HG03045 (cell line): ENCODE data around the gene ANXA8.
"Not testable (repeated sequence)": the region's sequence is repeated elsewhere in the genome, so short reads cannot be mapped to it uniquely, and the experiment has no call there.

ENCODE experiments used
- ATAC-seq: cut with Tn5 transposase; IDR thresholded peaks from one replicate; pipeline ENCODE4 v1.9.1; 2021; ENCODE audit warnings: mild to moderate bottlenecking, moderate library complexity; ENCODE audit not compliant: unreplicated experiment

Gene ANXA8

DNA sequence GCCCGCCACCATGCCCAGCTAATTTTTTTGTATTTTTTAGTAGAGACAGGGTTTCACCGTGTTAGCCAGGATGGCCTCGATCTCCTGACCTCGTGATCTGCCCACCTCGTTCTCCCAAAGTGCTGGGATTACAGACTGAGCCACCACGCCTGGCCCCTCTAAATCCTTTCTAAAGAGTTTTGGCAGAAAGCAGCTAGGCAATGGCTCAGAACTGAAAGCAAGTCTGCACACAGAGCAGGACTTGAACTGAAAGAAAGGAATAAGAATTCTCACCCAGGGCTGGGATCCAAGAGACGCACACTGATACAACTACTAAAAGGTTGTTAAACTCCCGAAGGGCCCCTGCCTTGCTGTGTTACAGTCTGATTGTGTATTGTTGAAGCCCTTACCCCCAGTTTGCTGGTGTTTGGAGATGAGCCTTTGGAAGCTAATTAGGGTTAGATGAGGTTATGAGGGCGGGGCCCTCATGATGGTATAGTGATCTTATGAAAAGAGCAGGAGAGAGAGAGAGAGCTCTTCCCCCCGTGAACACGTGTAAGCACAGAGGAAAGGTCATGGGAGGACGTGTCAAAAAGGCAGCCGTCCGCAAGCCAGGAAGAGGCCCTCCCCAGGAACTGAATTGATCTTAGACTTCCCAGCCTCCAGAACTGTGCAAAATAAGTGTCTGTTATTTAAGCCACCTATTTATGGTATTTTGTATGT lies 18.5 kb downstream of the ANXA8 start:
- not testable (repeated sequence) for ATAC-seq

DNA sequence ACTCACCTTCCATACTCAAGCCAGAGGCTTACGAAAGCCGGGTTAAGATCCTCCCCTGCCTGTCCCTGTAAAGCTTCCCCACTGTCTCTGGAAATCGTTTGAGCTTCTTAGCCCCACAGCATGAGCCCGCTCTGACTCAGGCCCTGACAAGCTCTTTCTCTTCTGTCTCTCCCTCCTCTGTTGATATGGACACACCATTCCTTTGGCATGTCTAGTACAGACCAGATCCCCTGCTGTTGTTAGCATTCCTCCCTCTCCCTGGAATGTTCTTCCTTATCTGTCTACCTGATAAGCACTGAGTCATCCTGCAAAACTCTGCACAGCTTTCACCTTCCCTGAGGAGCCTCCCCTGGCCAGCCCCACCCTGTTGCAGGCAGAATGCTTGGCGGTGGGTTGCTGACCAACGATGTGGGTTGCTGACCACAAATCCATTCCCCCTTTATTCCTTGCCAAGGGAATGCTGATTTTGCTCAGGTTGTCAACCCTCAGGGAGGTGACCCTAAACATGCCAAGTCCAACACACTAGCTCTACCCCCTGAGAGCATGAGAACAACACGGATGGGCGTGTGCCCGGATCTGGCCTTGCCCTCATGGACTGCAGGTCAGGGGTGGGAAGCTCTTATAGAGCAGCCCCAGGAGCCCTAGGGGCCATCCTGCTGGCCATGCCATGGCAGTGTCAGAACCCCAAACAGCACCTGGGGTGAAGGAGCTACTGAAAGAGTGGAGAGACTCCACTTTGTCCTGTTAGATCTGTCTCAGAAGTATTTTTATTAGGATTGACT lies 21.1 kb downstream of the ANXA8 start:
- not testable (repeated sequence) for ATAC-seq

DNA sequence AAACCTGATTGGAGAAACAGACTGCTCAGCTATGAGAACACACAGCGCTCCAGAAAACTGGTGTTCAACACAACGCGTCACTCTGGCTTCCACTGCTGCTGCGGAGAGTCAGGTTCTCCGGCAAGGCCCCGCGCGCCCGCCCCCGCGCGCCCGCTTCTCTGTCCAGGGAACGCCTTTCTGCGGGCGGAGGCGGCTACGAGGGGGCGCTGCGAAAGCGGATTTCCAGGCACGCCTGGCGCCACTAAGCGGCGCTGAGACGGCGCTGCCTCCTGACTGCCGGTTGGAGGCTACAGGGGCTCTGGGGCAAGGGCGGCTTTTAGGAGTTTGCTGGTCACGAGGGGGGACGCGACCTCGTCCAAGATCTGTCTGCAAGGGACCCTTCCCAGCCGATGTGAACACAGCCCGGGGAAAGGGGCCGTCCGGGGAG lies 22.6 kb downstream of the ANXA8 start:
- not testable (repeated sequence) for ATAC-seq

DNA sequence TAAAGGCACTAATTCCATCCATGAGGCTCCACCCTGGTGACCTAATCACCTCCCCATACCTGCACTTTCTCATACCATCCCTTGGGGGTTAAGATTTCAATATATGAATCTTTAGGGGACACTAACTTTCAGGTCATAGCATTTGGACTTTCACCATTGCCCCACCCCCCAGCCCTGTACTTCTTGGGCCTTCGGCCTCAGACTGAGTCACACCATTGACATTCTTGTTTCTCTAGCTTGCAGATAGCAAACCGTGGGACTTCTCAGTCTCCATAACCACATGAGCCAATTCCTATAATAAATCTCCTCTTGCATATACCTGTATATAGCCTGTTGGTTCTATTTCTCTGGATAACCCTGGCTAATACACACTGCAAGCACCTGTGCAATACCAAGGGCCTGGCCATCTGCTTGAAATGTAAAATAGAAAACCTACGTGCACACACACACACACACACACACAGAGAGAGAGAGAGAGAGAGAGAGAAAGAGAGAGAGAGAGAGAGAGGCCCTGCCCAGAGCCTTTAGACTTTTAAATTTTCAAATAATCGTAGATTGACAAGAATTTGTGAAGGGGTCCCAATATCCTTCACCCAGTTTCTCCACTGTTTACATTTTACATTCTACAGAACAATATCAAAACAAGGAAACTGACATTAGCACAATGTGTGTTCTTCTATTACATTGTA lies 25.3 kb downstream of the ANXA8 start:
- ATAC-seq = no peak

DNA sequence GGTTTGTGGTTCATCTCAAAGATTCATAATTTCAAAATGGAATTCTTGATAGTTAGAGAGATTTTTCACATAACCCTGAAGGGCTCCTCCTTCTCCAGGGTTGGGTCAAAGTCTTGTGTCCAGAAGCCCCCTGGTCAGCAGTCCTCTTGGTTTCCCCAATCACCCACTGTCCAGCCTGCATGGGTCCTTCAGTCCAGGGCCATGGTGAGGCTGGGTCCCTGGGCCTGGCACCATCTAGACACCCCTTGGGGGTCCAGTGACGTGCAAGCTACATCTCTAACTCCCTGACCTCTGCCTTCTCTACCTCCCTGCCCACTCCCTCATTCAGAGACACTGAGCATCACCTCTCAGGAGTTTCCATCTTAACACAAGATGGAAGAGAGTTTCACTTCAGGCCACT lies 26.1 kb downstream of the ANXA8 start:
- no peak for ATAC-seq

DNA sequence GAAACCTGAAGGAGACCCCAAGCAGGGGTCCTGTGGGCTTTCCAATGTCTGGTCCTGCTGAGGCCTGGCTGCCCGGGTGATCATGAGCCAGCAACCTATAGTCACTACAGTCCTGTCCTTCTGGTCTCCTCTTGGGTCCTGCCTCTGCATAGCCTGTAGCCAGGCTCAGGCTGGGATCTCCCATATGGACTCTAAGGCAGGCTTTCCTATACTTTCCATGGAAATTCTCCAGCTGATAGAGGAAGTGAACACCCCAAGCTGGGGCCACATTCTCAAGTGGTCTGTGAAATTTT lies 26.4 kb downstream of the ANXA8 start:
- no peak for ATAC-seq

DNA sequence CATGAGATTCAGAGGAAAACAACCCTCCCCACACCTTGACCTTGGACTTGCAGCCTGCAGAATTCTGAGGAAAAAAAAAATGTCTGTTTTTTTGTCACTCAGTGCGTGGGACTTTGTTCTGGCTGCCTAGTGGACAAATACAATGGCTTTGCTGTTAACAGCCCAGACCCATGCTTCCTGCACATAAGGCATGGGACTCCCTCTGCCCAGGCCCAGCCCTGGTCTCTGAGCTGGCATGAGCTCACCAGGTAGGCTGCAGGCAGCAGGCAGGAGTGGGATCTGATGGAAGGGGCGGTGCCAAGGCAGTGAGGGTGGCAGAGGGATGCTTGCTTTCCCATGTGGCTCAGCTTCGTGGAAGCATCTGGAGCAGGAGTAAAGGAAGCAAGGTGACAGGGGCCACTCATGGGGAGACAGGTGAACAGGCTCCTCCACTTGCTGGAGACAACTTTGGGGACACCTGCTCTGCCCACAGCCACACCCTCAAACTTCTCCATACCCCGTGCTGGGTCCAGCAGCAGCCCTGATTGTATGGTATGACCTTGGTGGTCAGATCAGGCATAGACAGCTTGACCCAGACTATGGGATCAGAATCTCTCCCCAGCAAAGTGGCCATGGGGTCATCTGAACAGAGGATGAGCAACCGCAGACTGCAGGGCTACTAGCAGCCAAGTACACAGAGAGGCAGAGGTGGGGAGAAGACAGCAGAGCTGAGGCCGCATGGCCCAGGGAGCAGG lies 27.0 kb downstream of the ANXA8 start:
- ATAC-seq = no peak

DNA sequence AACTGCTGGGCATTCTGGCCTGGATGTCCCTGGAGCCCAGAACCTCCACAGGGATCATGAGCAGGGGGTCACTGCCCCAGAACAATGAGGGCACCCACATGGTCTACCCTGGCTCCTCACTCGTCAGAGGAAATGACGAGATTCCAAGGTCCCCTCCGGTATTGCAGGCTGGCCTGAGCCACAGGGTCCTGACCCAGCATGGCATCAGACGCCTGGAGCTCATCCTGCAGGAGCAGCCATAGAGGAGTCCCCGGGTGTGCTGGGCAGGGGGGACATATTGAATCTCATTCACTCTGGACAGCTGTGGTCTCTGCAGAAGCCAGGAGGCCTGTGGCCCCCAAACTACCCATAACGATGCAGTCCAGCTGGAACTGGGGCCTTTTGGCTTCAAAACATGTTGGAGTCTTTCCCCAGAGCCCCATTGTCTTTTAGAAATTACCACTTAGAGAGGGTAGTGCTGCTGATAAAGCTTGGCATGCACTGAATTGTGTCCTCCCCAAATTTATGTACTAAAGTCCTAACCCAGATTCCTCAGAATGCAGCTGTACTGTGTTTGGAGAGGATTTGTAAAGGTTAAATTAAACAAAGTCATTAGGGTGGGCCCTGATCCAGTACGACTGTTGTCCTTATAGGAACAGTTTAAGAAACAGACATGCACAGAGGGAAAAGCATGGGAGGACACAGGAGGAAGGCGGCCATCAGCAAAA lies 27.7 kb downstream of the ANXA8 start:
- no peak for ATAC-seq

DNA sequence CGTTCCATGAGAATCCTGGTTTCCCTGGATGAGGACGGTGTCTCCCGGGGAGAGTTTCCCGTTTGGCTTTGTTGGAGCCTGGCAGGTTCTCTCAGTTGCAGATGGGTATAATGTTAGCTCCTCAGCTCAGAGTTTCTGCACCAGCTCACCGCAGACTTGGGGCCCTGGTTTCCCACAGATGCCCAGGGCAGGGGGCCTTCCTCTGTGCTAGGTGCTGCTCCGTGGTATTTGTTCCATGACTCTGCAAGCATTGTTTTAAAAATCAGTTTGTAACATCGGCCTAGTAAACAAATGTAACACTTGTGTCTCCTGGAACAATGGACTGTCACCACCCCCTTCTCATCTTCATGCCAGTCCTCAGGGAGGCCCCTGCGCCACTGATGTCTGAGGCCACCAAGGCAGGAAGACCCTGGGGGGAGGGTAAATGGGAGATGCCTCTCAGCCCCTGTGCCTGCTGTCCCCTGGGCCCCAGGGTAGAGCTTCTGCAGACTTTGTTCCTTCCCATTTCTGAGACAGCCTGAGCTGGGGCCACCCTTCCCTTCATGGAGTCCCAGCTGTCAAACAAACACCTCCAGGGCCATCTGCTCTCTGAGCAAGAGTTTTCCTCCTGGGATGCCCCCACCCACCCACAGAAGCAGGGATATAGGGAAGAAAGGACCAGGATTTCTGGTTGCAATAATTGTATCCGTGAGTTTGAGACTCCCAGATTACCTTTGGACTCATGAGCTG lies 28.4 kb downstream of the ANXA8 start:
- ATAC-seq = not testable (repeated sequence)

DNA sequence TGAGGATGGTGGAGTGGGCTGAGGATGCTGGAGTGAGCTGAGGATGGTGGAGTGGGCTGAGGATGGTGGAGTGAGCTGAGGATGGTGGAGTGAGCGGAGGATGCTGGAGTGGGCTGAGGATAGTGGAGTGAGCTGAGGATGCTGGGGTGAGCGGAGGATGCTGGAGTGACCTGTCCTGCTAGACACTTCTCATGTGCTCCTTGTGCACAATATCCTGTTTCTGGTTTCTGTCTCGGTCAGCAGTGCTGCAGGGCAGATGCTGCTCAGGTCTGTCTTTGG lies 29.2 kb downstream of the ANXA8 start:
- no peak for ATAC-seq

DNA sequence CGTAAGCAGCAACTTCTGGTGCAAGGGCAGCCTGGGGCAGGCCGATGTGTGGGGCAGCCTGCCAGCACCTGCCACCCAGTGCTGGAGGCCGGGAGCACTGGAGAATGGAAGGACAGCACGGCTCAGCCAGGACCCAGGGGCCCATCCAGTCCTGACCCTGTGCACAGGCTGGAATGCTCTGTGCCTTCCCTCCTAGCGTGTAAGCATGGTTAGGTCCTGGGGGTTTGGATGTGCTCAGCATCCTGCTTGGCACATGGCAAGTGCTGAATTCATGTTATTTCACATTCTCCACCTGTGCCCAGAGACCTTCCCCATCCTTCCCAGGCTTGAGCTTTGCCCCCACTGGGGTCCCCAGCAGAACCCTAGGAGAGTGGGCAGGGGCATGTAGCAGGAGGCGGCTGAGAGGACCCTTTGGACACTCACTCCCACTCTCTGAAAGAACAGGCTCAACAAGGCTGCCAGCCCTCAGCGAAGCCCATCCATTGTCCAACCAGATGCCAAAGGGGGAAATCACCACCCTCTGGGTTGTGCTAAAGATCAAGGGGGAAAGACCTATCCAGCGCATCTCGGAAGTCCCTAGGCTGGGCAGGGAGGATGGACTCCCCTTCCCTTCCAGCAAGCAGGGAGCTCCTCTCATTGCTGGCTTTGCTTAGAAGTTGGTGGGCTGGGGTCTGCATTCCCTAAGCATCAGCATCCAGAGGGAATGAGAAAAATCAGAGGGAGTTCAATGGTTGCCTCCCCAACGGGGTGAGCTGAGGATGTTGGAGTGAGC lies 29.7 kb downstream of the ANXA8 start:
- ATAC-seq = no peak

DNA sequence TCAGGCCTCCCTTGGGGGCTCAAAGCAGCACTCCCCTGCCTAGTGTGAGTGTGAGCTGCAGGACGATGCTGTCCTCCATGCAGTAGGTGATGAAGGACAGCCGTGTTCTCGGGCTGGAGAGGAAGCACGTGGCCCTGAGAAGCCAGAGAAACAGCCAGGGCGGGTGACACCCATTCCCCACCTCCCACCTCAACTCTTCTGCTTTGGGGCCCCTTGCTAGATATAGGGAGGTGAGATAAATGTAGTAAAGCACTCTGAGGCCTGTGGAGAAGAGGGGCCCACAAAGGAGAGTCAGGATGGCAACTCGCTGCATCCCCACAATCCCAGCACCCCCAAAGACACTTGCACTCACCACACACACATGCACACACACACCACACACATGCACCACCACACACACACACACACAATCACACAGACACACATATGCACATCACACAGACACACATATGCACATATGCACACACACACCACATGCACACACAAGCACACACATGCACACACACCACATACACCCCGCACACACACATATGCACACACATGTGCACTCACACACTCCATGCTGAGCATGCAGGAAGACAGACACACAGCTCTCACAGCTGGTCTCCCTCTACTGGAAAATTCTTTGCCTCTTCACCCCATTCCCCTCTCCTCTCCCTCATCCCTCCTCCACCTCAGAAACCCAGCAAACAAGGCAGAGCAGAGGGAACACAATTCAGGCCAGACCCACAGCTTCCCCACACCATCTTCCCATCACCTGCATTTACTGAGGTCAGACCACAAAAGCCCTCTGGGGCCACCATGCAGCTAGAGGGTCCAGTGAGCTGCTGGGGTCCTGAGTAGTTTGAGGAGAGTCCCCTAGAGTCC lies 30.5 kb downstream of the ANXA8 start:
- no peak for ATAC-seq

DNA sequence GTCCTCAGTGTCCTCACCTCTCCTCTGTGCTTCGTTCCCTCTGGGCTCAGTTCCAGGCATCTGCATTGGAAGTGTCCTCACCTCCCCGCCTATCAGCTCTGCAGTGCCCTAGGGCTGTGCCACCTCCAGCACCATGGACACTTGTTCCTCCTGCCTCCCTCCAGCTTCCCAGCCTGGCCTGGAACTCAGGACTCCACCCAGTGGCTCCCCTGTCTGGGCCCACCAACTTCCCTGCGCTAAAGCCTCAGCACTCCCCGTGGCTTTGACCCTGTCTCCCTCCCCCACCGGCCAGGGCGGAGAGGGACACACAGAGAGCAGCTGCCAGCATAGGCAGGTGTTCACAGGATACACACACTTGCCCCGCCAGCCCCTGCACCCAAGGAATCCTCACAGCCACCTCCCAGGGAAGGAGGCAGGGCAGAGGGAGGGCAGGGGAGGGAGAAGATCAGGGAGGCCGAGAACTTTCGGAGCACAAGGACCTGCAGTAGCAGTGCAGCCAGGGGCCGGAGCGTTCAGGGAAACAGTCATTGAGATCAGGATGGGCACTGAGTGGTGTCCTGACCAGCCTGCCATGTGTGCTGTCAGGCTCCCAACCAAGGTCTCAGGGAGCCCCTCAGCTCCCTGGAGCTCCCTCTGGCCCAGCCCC lies 31.3 kb downstream of the ANXA8 start:
- ATAC-seq = no peak

DNA sequence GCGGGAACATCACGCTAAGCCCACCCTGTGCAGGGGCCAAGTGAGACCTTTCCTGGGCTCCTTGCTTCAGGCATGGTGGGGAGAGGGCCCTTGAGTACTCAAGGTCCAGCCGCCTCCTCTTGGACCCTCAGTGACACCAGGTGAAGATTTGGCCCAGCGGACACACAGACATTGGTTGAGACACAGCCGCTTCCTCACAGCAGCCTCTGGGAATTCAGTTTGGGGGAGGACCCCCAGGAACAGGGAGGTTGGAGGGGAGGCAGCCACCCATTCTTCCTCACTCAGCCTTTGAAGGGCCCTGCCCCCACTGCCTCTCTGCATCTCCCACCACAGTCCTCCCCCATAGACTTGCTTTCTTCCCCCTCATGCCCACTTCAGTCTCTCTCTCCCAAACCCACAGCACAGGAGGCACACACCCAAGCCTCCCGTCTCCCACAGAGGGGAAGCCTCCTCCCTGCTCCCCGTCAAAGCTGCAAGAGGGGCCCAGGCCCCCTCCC lies 31.9 kb downstream of the ANXA8 start:
- no peak for ATAC-seq

DNA sequence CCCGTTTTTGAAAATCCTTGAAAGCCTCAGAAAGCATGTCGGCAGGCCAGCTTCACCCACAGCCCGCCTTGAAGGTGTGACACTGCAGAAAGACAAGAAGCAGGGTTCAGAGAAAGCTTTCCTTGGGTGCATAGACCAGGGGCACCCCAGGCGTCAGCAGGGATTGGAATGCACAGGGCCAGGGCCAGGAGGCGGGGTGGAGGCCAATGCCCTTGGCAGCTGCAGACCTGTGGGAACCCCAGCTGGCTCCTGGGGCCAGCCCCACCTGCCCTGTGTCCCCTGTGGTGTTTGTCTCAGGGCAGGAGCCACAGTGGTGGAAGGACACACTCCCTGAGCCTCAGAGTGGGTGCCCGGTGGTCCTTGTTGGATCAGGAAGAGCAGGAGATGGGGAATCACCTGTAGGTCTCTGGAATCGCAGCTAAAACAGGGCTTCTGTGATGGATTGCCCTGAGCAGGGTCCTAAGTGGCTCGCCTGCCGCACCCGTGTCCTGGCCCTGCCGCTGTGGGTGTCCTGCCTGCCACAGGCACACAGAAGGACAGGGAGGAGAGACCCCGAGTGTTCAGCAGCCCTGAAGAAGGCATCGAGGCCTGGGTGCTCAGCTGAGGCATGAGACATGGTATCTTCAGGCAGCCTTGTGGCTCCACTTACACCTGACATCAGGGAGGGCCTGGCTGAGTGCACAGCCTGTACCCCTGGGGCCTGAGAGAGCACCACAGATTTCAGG lies 32.5 kb downstream of the ANXA8 start:
- ATAC-seq = no peak

DNA sequence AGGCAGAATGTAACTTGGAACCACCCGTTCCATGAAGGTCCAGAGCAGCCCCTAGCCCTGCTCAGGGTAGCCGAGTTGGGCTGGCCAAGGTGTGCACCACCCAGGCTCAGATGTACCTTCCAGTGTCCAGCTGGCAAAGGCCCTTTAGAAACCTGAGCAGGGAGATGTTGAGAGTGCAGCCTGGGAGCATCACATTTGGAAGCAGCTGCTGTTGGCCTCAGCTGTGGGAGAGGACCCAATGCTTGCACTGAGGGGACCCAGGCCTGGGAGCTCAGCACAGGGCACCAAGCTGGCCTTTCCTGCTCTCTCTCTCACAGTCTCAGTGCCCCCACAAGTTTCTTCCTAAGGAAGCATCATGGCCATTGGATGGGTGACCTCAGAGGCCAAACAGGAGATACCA lies 33.5 kb downstream of the ANXA8 start:
- no peak for ATAC-seq

DNA sequence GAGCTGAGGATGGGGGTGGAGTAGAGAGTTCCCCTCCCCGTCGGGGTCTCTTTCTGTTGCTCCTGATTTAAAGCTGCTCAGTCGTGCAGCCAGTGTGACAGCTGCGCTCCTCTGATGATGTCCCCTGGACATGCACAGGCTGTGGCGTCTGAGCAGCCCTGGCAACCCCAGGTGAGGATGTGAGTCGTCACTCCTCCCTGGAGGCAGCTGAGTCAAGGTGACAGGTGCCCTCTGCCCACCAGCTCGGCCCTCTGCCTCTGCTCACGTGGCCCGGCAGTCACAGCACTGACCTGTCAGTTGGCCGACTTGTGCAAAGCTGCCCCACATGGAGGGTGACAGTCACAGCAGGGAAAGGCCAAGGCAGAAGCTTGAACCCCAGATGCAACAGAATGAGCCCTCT lies 33.9 kb downstream of the ANXA8 start:
- no peak for ATAC-seq
